ENCODE data around the gene CD40LG.

CD40LG gene

GRCh38 chrX:136691028-136691809 lies 43.3 kb downstream of the CD40LG start:
- Histone ChIP-seq H3K4me1 (ENCODE audit: insufficient read depth, low read length) (peaks cover 11% of the 10 kb centered on the region), H3K4me3 (ENCODE audit: low read length) (no peak overlapping the region), H3K27me3 (ENCODE audit: insufficient read depth, low read length) (no peaks in the 10 kb centered on the region), H3K36me3 (ENCODE audit: insufficient read depth, low read length) (no peaks in the 10 kb centered on the region), H3K9me3 (ENCODE audit: low read length) (no peaks in the 10 kb centered on the region), H2AFZ (ENCODE audit: low read depth, low read length) (no peak overlapping the region)

DNA sequence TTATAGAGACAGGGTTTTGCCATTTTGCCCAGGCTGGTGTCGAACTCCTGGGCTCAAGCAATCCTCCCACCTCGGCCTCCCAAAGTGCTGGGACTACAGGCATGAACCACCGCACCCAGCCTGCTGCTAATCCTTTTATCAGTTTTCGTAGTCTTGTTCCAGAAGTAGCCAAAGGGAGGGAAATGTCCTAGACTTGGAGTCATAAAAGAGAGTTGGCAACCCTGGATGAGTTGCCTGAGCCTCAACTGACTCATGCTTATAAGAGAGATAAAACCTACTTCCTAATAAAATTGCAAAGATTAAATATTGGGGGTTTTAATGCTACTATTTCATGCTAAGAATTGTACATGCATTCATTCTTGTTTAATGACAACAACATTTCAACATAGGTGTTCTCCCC lies 44.3 kb downstream of the CD40LG start:
- Histone ChIP-seq H3K9me3 (ENCODE audit: low read length) (no peaks in the 10 kb centered on the region), H3K4me1 (ENCODE audit: insufficient read depth, low read length) (peaks cover 11% of the 10 kb centered on the region), H3K4me3 (ENCODE audit: low read length) (no peak overlapping the region), H3K36me3 (ENCODE audit: insufficient read depth, low read length) (no peaks in the 10 kb centered on the region), H3K27me3 (ENCODE audit: insufficient read depth, low read length) (no peaks in the 10 kb centered on the region), H2AFZ (ENCODE audit: low read depth, low read length) (no peak overlapping the region)

DNA sequence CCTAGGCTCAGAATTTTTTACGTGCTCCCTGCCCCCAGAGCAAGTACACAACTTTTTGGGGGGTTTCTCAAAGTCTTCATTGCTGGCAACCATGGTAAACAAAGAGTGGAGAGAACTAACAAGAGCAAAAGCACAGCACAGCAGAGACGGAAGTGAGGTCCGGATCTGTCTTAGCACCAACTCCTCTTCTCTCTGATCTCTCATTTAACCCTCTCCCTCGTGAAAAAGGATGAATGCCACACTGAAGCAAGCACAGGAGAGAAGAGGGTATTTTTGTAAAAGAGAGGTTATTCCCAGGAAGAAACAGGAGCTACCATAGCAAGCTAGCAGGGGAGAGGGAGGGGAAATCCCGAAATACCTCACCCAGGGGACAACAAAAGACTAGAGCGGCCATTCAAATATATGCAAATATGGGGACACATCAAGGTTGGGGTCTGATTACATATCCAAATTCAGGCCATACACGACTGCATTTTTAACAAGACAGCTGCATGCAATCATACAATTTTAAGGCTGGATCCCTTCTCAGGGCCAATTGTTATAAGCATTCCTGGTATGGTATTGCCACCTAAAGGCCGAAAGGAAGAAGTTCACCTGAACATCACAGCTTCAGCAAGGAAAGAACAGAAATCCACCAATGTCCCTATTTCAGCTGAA lies 46.6 kb downstream of the CD40LG start:
- no peaks in the 10 kb centered on the region for H3K27me3 ChIP-seq (ENCODE audit: insufficient read depth, low read length)
- H3K4me1 ChIP-seq (ENCODE audit: insufficient read depth, low read length): peaks cover 3% of the 10 kb centered on the region
- H3K4me3 ChIP-seq (ENCODE audit: low read length): no peak overlapping the region
- H3K9me3 ChIP-seq (ENCODE audit: low read length): no peaks in the 10 kb centered on the region
- H3K36me3 ChIP-seq (ENCODE audit: insufficient read depth, low read length): no peaks in the 10 kb centered on the region
- no peak overlapping the region for H2AFZ ChIP-seq (ENCODE audit: low read depth, low read length)

DNA sequence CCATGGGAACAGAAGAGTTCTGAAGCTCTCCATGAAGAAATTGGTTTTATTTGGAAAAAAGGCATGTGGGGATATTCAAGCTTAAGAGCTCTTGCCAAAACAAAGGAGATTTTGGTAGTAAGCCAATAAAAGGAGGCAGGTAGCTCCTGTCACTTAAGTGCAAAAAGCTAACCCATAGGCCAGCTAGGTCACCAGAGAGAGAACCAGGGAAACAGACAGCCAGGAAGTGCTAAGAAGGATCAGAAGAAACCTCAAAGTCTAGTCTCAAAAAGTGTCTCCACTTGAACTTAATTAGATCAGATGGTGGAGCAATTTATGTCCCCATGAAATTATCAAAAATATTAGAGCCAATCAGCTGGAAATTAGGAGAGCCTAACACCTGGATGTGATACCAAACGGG lies 49.2 kb downstream of the CD40LG start:
- H3K4me3 ChIP-seq (ENCODE audit: low read length): no peak overlapping the region
- H3K36me3 ChIP-seq (ENCODE audit: insufficient read depth, low read length): no peaks in the 10 kb centered on the region
- H3K4me1 ChIP-seq (ENCODE audit: insufficient read depth, low read length): no peaks in the 10 kb centered on the region
- H3K9me3 ChIP-seq (ENCODE audit: low read length): no peaks in the 10 kb centered on the region
- H2AFZ ChIP-seq (ENCODE audit: low read depth, low read length): no peak overlapping the region
- H3K27me3 ChIP-seq (ENCODE audit: insufficient read depth, low read length): no peaks in the 10 kb centered on the region

DNA sequence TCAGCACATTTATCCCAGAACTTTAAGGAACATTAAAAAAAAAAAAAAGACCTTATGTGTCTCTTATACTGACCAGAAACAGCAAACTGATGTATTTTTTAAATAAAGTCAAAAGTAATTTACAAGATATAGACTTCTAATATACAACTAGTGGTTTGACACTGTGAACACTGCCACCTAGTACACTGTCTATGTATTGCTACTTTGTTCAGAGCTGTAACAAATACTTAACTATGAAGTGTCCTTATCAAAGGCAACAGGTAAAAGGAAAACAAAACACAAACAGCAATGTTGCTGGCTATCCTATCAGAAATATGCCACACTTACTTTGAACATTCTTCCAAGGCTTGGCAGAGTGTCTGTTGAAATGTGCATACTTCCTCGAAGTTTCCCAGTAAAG lies 60.4 kb downstream of the CD40LG start:
- H3K9me3 ChIP-seq (ENCODE audit: low read length): no peaks in the 10 kb centered on the region
- H3K36me3 ChIP-seq (ENCODE audit: insufficient read depth, low read length): no peaks in the 10 kb centered on the region
- no peak overlapping the region for H3K4me3 ChIP-seq (ENCODE audit: low read length)
- no peak overlapping the region for H2AFZ ChIP-seq (ENCODE audit: low read depth, low read length)
- peaks cover 9% of the 10 kb centered on the region for H3K4me1 ChIP-seq (ENCODE audit: insufficient read depth, low read length)
- H3K27me3 ChIP-seq (ENCODE audit: insufficient read depth, low read length): no peaks in the 10 kb centered on the region

Measured in neuron (in vitro differentiated cells).